K562 (cell line): ENCODE results near the gene YBX2. TPM values are rescaled to one million over a fixed set of nuclear protein-coding genes. Genes with fewer than 3 reads are reported as not detected.
"Not testable (repeated sequence)": the region's sequence is repeated elsewhere in the genome, so short reads cannot be mapped to it uniquely, and the experiment has no call there.

Source experiments
- ATAC-seq: fragments of 200-7000 bp; cut with Tn5 transposase; 3 replicates; pipeline ENCODE4 v1.9.1; 2020; ENCODE audit warnings: moderate library complexity
- BruUV-seq: library from RNA; stranded (reverse); fragments of 400-500 nt; replicated peaks from 2 replicates; lab custom pipeline; 2021; lab: Mats Ljungman, UMichigan
- CTCF ChIA-PET: fragments of 300-600 bp; formaldehyde crosslinking; extraction: SDS; loops from one replicate; lab custom pipeline; 2021; ENCODE audit warnings: low intra/inter-chr PET ratio; lab: Yijun Ruan, JAX
- POLR2A ChIA-PET: fragments of 300-600, 350-650 bp; sonication (Branson Sonifier 250); formaldehyde crosslinking; extraction: SDS; loops from one replicate; lab custom pipeline; 2021; ENCODE audit warnings: antibody characterized with exemption, inconsistent platforms; lab: Yijun Ruan, JAX
- DNase-seq, 4 experiments: peaks; one replicate each; pipeline versions ENCODE4 v3.0.0 to v3.0.0-alpha.2; 2011 to 2018; ENCODE audit warnings: low spot score in 3 of 4, mixed read lengths in 3 of 4; ENCODE audit errors: extremely low read depth in 1 of 4
- FAIRE-seq: peaks from 2 replicates; lab custom pipeline; 2011; peaks lifted over from hg19 to GRCh38; lab: Jason Lieb, UNC
- H2AFZ ChIP-seq: 2 replicates; pipeline ENCODE4 v1.6.0; 2011; ENCODE audit warnings: low read depth, low read length, control low read depth, inconsistent platforms
- H3K27ac ChIP-seq: fragments of 200-600 bp; 3 replicates; pipeline ENCODE4 v1.8.0; 2011; ENCODE audit warnings: low read depth, mild to moderate bottlenecking, control low read depth, inconsistent platforms, low read length, moderate library complexity, mixed read lengths; ENCODE audit errors: extremely low read depth
- H3K27me3 ChIP-seq, 2 experiments: fragments of 300-600 bp in 1 of 2; 2 replicates in 1 of 2; 3 replicates in 1 of 2; pipeline versions ENCODE4 v1.6.0 to v1.8.0; 2011; ENCODE audit warnings: inconsistent platforms in 2 of 2, low read length in 2 of 2, mild to moderate bottlenecking in 1 of 2, mixed read lengths in 1 of 2, moderate library complexity in 1 of 2; ENCODE audit not compliant: control insufficient read depth in 2 of 2, insufficient read depth in 2 of 2
- H3K36me3 ChIP-seq: fragments of 300-600 bp; 3 replicates; pipeline ENCODE4 v1.8.0; 2011; ENCODE audit warnings: mild to moderate bottlenecking, low read length, inconsistent platforms; ENCODE audit not compliant: control insufficient read depth, insufficient read depth
- H3K4me1 ChIP-seq, 2 experiments: fragments of 200-600 bp in 1 of 2; replicated peaks in 1 of 2; 2 replicates in 1 of 2; 3 replicates in 1 of 2; pipeline versions ENCODE4 v1.5.1 to v1.8.0; 2011; ENCODE audit warnings: inconsistent platforms in 2 of 2, low read length in 2 of 2, mild to moderate bottlenecking in 1 of 2, mixed read lengths in 1 of 2, moderate library complexity in 1 of 2; ENCODE audit not compliant: control insufficient read depth in 2 of 2, insufficient read depth in 2 of 2
- H3K4me2 ChIP-seq: 2 replicates; pipeline ENCODE4 v1.6.1; 2011; ENCODE audit warnings: low read length, control low read depth, inconsistent platforms, mixed read lengths; ENCODE audit not compliant: insufficient read depth
- H3K4me3 ChIP-seq: fragments of 200-600 bp; sonication (generic), shearing (Covaris generic); 2 replicates; pipeline ENCODE4 v1.5.1; 2016; ENCODE audit warnings: control low read depth, inconsistent platforms
- H3K79me2 ChIP-seq: fragments of 200-600 bp; 3 replicates; pipeline ENCODE4 v1.8.0; 2011; ENCODE audit warnings: low read length, inconsistent platforms; ENCODE audit not compliant: control insufficient read depth, insufficient read depth
- H3K9ac ChIP-seq, 2 experiments: 2 replicates each; pipeline versions ENCODE4 v1.6.0 to v1.6.1; 2011; ENCODE audit warnings: low read depth in 2 of 2, low read length in 2 of 2, control low read depth in 1 of 2, inconsistent platforms in 1 of 2, mild to moderate bottlenecking in 1 of 2, mixed read lengths in 1 of 2; ENCODE audit not compliant: insufficient read depth in 1 of 2
- H3K9me1 ChIP-seq: one replicate; pipeline ENCODE4 v1.6.0; 2011; ENCODE audit warnings: inconsistent platforms, mild to moderate bottlenecking, low read length, moderate library complexity; ENCODE audit not compliant: control insufficient read depth, insufficient read depth
- H3K9me3 ChIP-seq: replicated peaks from 2 replicates; pipeline ENCODE4 v1.5.1; 2011; ENCODE audit warnings: low read depth, low read length, inconsistent platforms; ENCODE audit not compliant: control insufficient read depth, insufficient read depth
- H4K20me1 ChIP-seq: replicated peaks from 2 replicates; pipeline ENCODE4 v1.6.1; 2011; ENCODE audit warnings: low read length, inconsistent platforms, mixed read lengths; ENCODE audit not compliant: control insufficient read depth, insufficient read depth
- ATF1 ChIP-seq, 2 experiments: fragments of 450-650 bp in 1 of 2; IDR thresholded peaks; 2 replicates each; pipeline ENCODE4 v1.6.1; 2016; ENCODE audit warnings: missing compliant biosample characterization in 1 of 2, missing genetic modification characterization in 1 of 2
- MTA1 ChIP-seq: fragments of 450-650 bp; IDR thresholded peaks from 2 replicates; pipeline ENCODE4 v1.6.1; 2017; ENCODE audit warnings: borderline replicate concordance
- REST ChIP-seq, 2 experiments: fragments of 450-650 bp; formaldehyde crosslinking in 1 of 2; IDR thresholded peaks; 2 replicates each; pipeline versions ENCODE4 v1.4.0 to v1.6.1; 2014 to 2020; ENCODE audit warnings: mild to moderate bottlenecking in 2 of 2, borderline replicate concordance in 1 of 2, low read depth in 1 of 2
- WGBS: fragments of 100-300 bp; shearing (Covaris generic); methylation state at CpG from one replicate; pipeline ENCODE4 v1.1.6; 2016; ENCODE audit warnings: low coverage, mixed read lengths; ENCODE audit not compliant: insufficient coverage; ENCODE audit errors: missing lambda C conversion rate; 5-methylcytosine and 5-hydroxymethylcytosine counted together
- in situ Hi-C: fragments of 300-500 bp; cut with MboI; formaldehyde crosslinking; loops from 4 replicates; pipeline ENCODE4 v1.15.0; 2018; ENCODE audit warnings: inconsistent platforms, mixed read lengths
- intact Hi-C: fragments of 100-400 bp; cut with micrococcal nuclease; formaldehyde crosslinking; loops from 2 replicates; pipeline ENCODE4 v1.14.2; 2022
- polyA plus RNA-seq, 8 experiments: library from polyadenylated mRNA; depleted of rRNA in 4 of 8; stranded (reverse) in 5 of 8; unstranded in 3 of 8; fragments of >200 nt; fragmentation: Nextera tagmentation in 2 of 8; fragmentation: Illumina TruSeq in 1 of 8; extraction: Ambion mirVana in 2 of 8; extraction: Trizol in 1 of 8; gene quantifications; 2 replicates each; pipeline versions ENCODE4 v1.2.1 to v1.2.3, GENCODE V29; 2011 to 2014; ENCODE audit warnings: inconsistent platforms in 1 of 8, missing spikeins in 1 of 8
- total RNA-seq, 7 experiments: library from RNA; depleted of rRNA in 6 of 7; stranded (reverse); fragments of >200 nt in 6 of 7; fragmentation: Illumina TruSeq in 2 of 7; extraction: Trizol in 2 of 7; gene quantifications; 2 replicates each; pipeline versions ENCODE4 v1.2.1 to v1.2.3, GENCODE V29; 2011 to 2021; ENCODE audit warnings: low replicate concordance in 1 of 7
- TF ChIP-seq, protein P1 (sequence below): sonication (generic); formaldehyde crosslinking; IDR thresholded peaks from 2 replicates; pipeline ENCODE4 v1.5.0; 2020; ENCODE audit warnings: missing genetic modification reagents
- TF ChIP-seq, protein P2 (sequence below): sonication (generic); formaldehyde crosslinking; IDR thresholded peaks from 2 replicates; pipeline ENCODE4 v1.8.0; 2022; ENCODE audit warnings: missing genetic modification reagents, mild to moderate bottlenecking, moderate library complexity, borderline replicate concordance
- TF ChIP-seq, protein P3 (sequence below), 2 experiments: IDR thresholded peaks in 1 of 2; conservative IDR thresholded peaks in 1 of 2; 2 replicates each; pipeline ENCODE4 v1.6.1; 2016; ENCODE audit warnings: low read depth in 2 of 2, mild to moderate bottlenecking in 1 of 2, missing compliant biosample characterization in 1 of 2, missing genetic modification characterization in 1 of 2, moderate library complexity in 1 of 2

YBX2 gene
- total and polyA plus RNA-seq, 9 of the 15 experiments (the other 6 are each of a cell fraction or from before 2014, with no cell fraction given): 0.03 to 0.59 (median 0.27) TPM; not detected in 6

- H4K20me1 ChIP-seq; intact Hi-C loops; H3K27ac ChIP-seq; BruUV-seq; H3K9me1 ChIP-seq; ATAC-seq; H3K36me3 ChIP-seq; H3K9me3 ChIP-seq; H3K27me3 ChIP-seq; CTCF ChIA-PET; H3K4me3 ChIP-seq; TF ChIP-seq ATF1 (CRISPR knock-in tag; IDR thresholded peaks at IDR 0.05); REST (CRISPR knock-in tag; IDR thresholded peaks at IDR 0.05; ENCODE audit: low read depth): not testable (repeated sequence)
- POLR2A ChIA-PET: interaction anchor here (0.7 to 1.1 kb wide), 3 partner anchors 12 to 145 kb away, joined by 3 to 4 read pairs (median 3); partner anchors contain the start of gene GPS2
- Histone ChIP-seq H3K4me2 (peak overlapping the region; percentile 66), H3K4me1 (peaks cover 15 to 46% of the 10 kb centered on the region in 2 experiments), H2AFZ (peak overlapping the region; percentile 71), H3K9ac (peak overlapping the region in 1 of 2 experiments; percentile 61; a peak in 1 of 4 replicates), H3K79me2 (peaks cover 13% of the 10 kb centered on the region)
- in situ Hi-C loops: loop anchor here (10.0 kb wide), 1 partner anchor 288 kb away; the partner anchor contains the start of gene SLC16A11
- FAIRE-seq: peak; percentile 72
- peak in 1 of 4 experiments; percentile 52 for DNase-seq
- WGBS: 2% methylated on average over 14 of the region's 14 CpGs
- TF ChIP-seq ATF1 (tag; IDR thresholded peaks at IDR 0.05) (peak; percentile 30; the same call in 1 of the 2 replicates), MTA1 (0 out of 2 replicates have a peak, but pooled peaks have one; percentile 17), REST (IDR thresholded peaks at IDR 0.05; ENCODE audit: borderline replicate concordance) (peak; percentile 48; the same call in 1 of the 2 replicates)
- TF ChIP-seq, protein P1, sequence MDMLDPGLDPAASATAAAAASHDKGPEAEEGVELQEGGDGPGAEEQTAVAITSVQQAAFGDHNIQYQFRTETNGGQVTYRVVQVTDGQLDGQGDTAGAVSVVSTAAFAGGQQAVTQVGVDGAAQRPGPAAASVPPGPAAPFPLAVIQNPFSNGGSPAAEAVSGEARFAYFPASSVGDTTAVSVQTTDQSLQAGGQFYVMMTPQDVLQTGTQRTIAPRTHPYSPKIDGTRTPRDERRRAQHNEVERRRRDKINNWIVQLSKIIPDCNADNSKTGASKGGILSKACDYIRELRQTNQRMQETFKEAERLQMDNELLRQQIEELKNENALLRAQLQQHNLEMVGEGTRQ: peak; percentile 69
- TF ChIP-seq, protein P2, sequence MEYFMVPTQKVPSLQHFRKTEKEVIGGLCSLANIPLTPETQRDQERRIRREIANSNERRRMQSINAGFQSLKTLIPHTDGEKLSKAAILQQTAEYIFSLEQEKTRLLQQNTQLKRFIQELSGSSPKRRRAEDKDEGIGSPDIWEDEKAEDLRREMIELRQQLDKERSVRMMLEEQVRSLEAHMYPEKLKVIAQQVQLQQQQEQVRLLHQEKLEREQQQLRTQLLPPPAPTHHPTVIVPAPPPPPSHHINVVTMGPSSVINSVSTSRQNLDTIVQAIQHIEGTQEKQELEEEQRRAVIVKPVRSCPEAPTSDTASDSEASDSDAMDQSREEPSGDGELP: peak; percentile 66; the same call in 1 of the 2 replicates
- TF ChIP-seq, protein P3, sequence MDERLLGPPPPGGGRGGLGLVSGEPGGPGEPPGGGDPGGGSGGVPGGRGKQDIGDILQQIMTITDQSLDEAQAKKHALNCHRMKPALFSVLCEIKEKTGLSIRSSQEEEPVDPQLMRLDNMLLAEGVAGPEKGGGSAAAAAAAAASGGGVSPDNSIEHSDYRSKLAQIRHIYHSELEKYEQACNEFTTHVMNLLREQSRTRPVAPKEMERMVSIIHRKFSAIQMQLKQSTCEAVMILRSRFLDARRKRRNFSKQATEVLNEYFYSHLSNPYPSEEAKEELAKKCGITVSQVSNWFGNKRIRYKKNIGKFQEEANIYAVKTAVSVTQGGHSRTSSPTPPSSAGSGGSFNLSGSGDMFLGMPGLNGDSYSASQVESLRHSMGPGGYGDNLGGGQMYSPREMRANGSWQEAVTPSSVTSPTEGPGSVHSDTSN (CRISPR knock-in tag; IDR thresholded peaks at IDR 0.05; ENCODE audit: low read depth): not testable (repeated sequence)
- TF ChIP-seq, protein P3 (tag; conservative IDR thresholded peaks at IDR 0.05; ENCODE audit: low read depth): peak; percentile 77
Measured at GRCh38 chr17:7332600-7333069, 38.2 kb upstream of the YBX2 start.
